GM18508 (cell line): ENCODE results near the gene MYH14.

Experiments used
- ATAC-seq: cut with Tn5 transposase; IDR thresholded peaks from one replicate; pipeline ENCODE4 v1.9.1; 2021; ENCODE audit warnings: moderate number of reproducible peaks; ENCODE audit not compliant: insufficient read depth, unreplicated experiment

Gene MYH14

GRCh38 chr19:50192463-50193211, 10.8 kb upstream of the MYH14 start:
- no peak for ATAC-seq

- ATAC-seq, result no peak
These were observed 8.2 kb upstream of the MYH14 start for GRCh38 chr19:50195224-50195623.

- ATAC-seq, result no peak
These were observed 7.0 kb upstream of the MYH14 start for GRCh38 chr19:50196322-50196932.

- no peak for ATAC-seq
These were observed 6.1 kb upstream of the MYH14 start for GRCh38 chr19:50197348-50197747.

- no peak for ATAC-seq
These were observed 4.8 kb upstream of the MYH14 start for GRCh38 chr19:50198431-50199258.

- no peak for ATAC-seq
These were observed 4.2 kb upstream of the MYH14 start for GRCh38 chr19:50199259-50199555.

GRCh38 chr19:50202386-50202785, 1.0 kb upstream of the MYH14 start:
- ATAC-seq, result no peak

- ATAC-seq, result no peak
These were observed 501 bp upstream of the MYH14 start for GRCh38 chr19:50202962-50203280.

- ATAC-seq, result no peak
These were observed 633 bp downstream of the MYH14 start for GRCh38 chr19:50204081-50204428.

- no peak for ATAC-seq
These were observed 1.6 kb downstream of the MYH14 start for GRCh38 chr19:50204811-50205675.

GRCh38 chr19:50205681-50206138, 2.3 kb downstream of the MYH14 start:
- no peak for ATAC-seq

GRCh38 chr19:50206191-50206590, 2.8 kb downstream of the MYH14 start:
- no peak for ATAC-seq

GRCh38 chr19:50207730-50208129, 4.3 kb downstream of the MYH14 start:
- ATAC-seq, result no peak

- no peak for ATAC-seq
These were observed 5.7 kb downstream of the MYH14 start for GRCh38 chr19:50209131-50209530.

- no peak for ATAC-seq
These were observed 7.0 kb downstream of the MYH14 start for GRCh38 chr19:50210425-50210824.

GRCh38 chr19:50213925-50214324, 10.5 kb downstream of the MYH14 start:
- ATAC-seq, result no peak

- ATAC-seq, result no peak
These were observed 11.5 kb downstream of the MYH14 start for GRCh38 chr19:50214699-50215543.

GRCh38 chr19:50215820-50216219, 12.4 kb downstream of the MYH14 start:
- ATAC-seq, result no peak

- no peak for ATAC-seq
These were observed 17.7 kb downstream of the MYH14 start for GRCh38 chr19:50221087-50221486.
